ENCODE measurements around the gene VRK3.
A peak's percentile ranks its signal among the peaks of the same experiment; 100 is the strongest.

The VRK3 gene

GRCh38 chr19:50005428-50005827, 19.7 kb downstream of the VRK3 start:
- no peak overlapping the region; the same call in 1 of the 2 replicates for H3K27ac ChIP-seq
- POLR2A ChIA-PET (ENCODE audit: low non-redundant PET) = no interaction called here
- DNase-seq (ENCODE audit: low spot score) = no peak
- TF ChIP-seq CTCF (conservative IDR thresholded peaks at IDR 0.05; ENCODE audit: low read depth) = no peak
- CTCF ChIA-PET = interaction anchor here (0.7 kb wide), 1 partner anchor 21 kb away, joined by 5 read pairs; no protein-coding TSS in a partner anchor

GRCh38 chr19:50003810-50004419, 21.3 kb downstream of the VRK3 start:
- peak overlapping the region; percentile 78 for H3K27ac ChIP-seq
- no peak for TF ChIP-seq CTCF (conservative IDR thresholded peaks at IDR 0.05; ENCODE audit: low read depth)
- ChIA-PET POLR2A (ENCODE audit: low non-redundant PET) (no interaction called here), CTCF (no interaction called here)
- peak; percentile 91 for DNase-seq (ENCODE audit: low spot score)

- ChIA-PET POLR2A (ENCODE audit: low non-redundant PET) (no interaction called here), CTCF (no interaction called here)
- H3K27ac ChIP-seq = peak overlapping the region; percentile 78
- no peak for TF ChIP-seq CTCF (conservative IDR thresholded peaks at IDR 0.05; ENCODE audit: low read depth)
- no peak for DNase-seq (ENCODE audit: low spot score)
Observed at GRCh38 chr19:50003254-50003788, 21.9 kb downstream of the VRK3 start.

GRCh38 chr19:50002386-50002960, 22.7 kb downstream of the VRK3 start:
- CTCF ChIA-PET = no interaction called here
- POLR2A ChIA-PET (ENCODE audit: low non-redundant PET) = no interaction called here
- TF ChIP-seq CTCF (conservative IDR thresholded peaks at IDR 0.05; ENCODE audit: low read depth) = no peak
- no peak for DNase-seq (ENCODE audit: low spot score)
- H3K27ac ChIP-seq = no peak overlapping the region; the same call in 1 of the 2 replicates

- DNase-seq (ENCODE audit: low spot score) = no peak
- TF ChIP-seq CTCF (conservative IDR thresholded peaks at IDR 0.05; ENCODE audit: low read depth) = no peak
- ChIA-PET POLR2A (ENCODE audit: low non-redundant PET) (no interaction called here), CTCF (interaction anchor here (0.5 kb wide), 1 partner anchor 64 kb away, joined by 3 read pairs; no protein-coding TSS in a partner anchor)
- no peak overlapping the region for H3K27ac ChIP-seq
Observed at GRCh38 chr19:50001775-50002174, 23.4 kb downstream of the VRK3 start.

GRCh38 chr19:50000841-50001557, 24.2 kb downstream of the VRK3 start:
- CTCF ChIA-PET = interaction anchor here (0.5 kb wide), 1 partner anchor 63 kb away, joined by 3 read pairs; no protein-coding TSS in a partner anchor
- POLR2A ChIA-PET (ENCODE audit: low non-redundant PET) = no interaction called here
- DNase-seq (ENCODE audit: low spot score) = no peak
- H3K27ac ChIP-seq = no peak overlapping the region
- no peak for TF ChIP-seq CTCF (conservative IDR thresholded peaks at IDR 0.05; ENCODE audit: low read depth)

Data from RWPE1 (cell line).